CD4-positive, alpha-beta T cell treated with Interleukin-2 at 100 ng/mL for 4 hours (primary cell): Measurements from ENCODE around the gene U2AF1L4.
A peak's percentile ranks its signal among the peaks of the same experiment; 100 is the strongest.

Experiments used
- DNase-seq: peaks from one replicate; pipeline ENCODE4 v3.0.0-alpha.2; 2020; ENCODE audit warnings: low spot score

Gene U2AF1L4

GRCh38 chr19:35745328-35746086 lies at the start of gene U2AF1L4, which contains the start of gene PSENEN:
TSS of gene U2AF1L4 (minus strand) at chr19:35745418. CDS start at chr19:35745391, 27 bp downstream.
TSS of gene PSENEN (plus strand) at chr19:35745651. CDS start at chr19:35745931, 280 bp downstream.
- peak; percentile 99 for DNase-seq

GRCh38 chr19:35793381-35794165 lies 48.4 kb upstream of the U2AF1L4 start:
- DNase-seq = no peak

GRCh38 chr19:35792888-35793287 lies 47.7 kb upstream of the U2AF1L4 start:
- DNase-seq = no peak

- DNase-seq = no peak
Observed at GRCh38 chr19:35792312-35792711, 47.1 kb upstream of the U2AF1L4 start.

GRCh38 chr19:35791814-35792279 lies 46.6 kb upstream of the U2AF1L4 start:
- DNase-seq = no peak

GRCh38 chr19:35790981-35791813 lies 46.0 kb upstream of the U2AF1L4 start:
- no peak for DNase-seq

GRCh38 chr19:35789978-35790944 lies 45.0 kb upstream of the U2AF1L4 start:
- no peak for DNase-seq

- no peak for DNase-seq
Observed at GRCh38 chr19:35789195-35789977, 44.2 kb upstream of the U2AF1L4 start.

- no peak for DNase-seq
Observed at GRCh38 chr19:35788205-35788960, 43.2 kb upstream of the U2AF1L4 start.

- no peak for DNase-seq
Observed at GRCh38 chr19:35787227-35787799, 42.1 kb upstream of the U2AF1L4 start.

GRCh38 chr19:35786299-35787160 lies 41.3 kb upstream of the U2AF1L4 start:
- DNase-seq = no peak

- no peak for DNase-seq
Observed at GRCh38 chr19:35785339-35785627, 40.1 kb upstream of the U2AF1L4 start.

GRCh38 chr19:35784503-35785338 lies 39.5 kb upstream of the U2AF1L4 start:
- DNase-seq = no peak

- DNase-seq = no peak
Observed at GRCh38 chr19:35783469-35784434, 38.5 kb upstream of the U2AF1L4 start.

- DNase-seq = no peak
Observed at GRCh38 chr19:35782589-35782988, 37.4 kb upstream of the U2AF1L4 start.

GRCh38 chr19:35781650-35782049 lies 36.4 kb upstream of the U2AF1L4 start:
- no peak for DNase-seq
